ENCODE results near the gene CALB2.

The CALB2 gene

GRCh38 chr16:71389330-71389729, 30.8 kb downstream of the CALB2 start:
- no peak for DNase-seq

GRCh38 chr16:71396594-71396993, 38.1 kb downstream of the CALB2 start:
- DNase-seq = no peak

GRCh38 chr16:71399801-71400563, 41.5 kb downstream of the CALB2 start:
- DNase-seq = no peak

- DNase-seq = no peak
Observed at GRCh38 chr16:71402007-71402406, 43.5 kb downstream of the CALB2 start.

- DNase-seq = no peak
Observed at GRCh38 chr16:71402674-71403073, 44.2 kb downstream of the CALB2 start.

GRCh38 chr16:71404364-71404763, 45.8 kb downstream of the CALB2 start:
- no peak for DNase-seq

- no peak for DNase-seq
Observed at GRCh38 chr16:71406316-71406715, 47.8 kb downstream of the CALB2 start.

GRCh38 chr16:71406724-71407123, 48.2 kb downstream of the CALB2 start:
- no peak for DNase-seq

- no peak for DNase-seq
Observed at GRCh38 chr16:71407731-71408130, 49.2 kb downstream of the CALB2 start.

- no peak for DNase-seq
Observed at GRCh38 chr16:71408536-71408935, 50.0 kb downstream of the CALB2 start.

- DNase-seq = no peak
Observed at GRCh38 chr16:71409011-71409775, 50.7 kb downstream of the CALB2 start.

GRCh38 chr16:71410146-71410545, 51.6 kb downstream of the CALB2 start:
- DNase-seq = no peak

- peak in 1 of 2 experiments; percentile 13 for DNase-seq
Observed at GRCh38 chr16:71412270-71413160, 54.0 kb downstream of the CALB2 start.

GRCh38 chr16:71413341-71413740, 54.8 kb downstream of the CALB2 start:
- DNase-seq = no peak

GRCh38 chr16:71414038-71414437, 55.5 kb downstream of the CALB2 start:
- no peak for DNase-seq

- DNase-seq = no peak
Observed at GRCh38 chr16:71421911-71422310, 63.4 kb downstream of the CALB2 start.

GRCh38 chr16:71423016-71423415, 64.5 kb downstream of the CALB2 start:
- DNase-seq = no peak

GRCh38 chr16:71423865-71424264, 65.3 kb downstream of the CALB2 start:
- no peak for DNase-seq

GRCh38 chr16:71424626-71425025, 66.1 kb downstream of the CALB2 start:
- DNase-seq = no peak

- no peak for DNase-seq
Observed at GRCh38 chr16:71425746-71426068, 67.2 kb downstream of the CALB2 start.

GRCh38 chr16:71426069-71426879, 67.8 kb downstream of the CALB2 start:
- DNase-seq = no peak

GRCh38 chr16:71426880-71427615, 68.5 kb downstream of the CALB2 start:
- no peak for DNase-seq

Measured in cerebellar nuclear complex (tissue), 1 donor.